ENCODE measurements around the gene SSU72. TPM values are rescaled to one million over a fixed set of nuclear protein-coding genes. Genes with fewer than 3 reads are reported as not detected.

Gene SSU72
- total RNA-seq, 1 experiment from 2014 or later, result 104 TPM

DNA sequence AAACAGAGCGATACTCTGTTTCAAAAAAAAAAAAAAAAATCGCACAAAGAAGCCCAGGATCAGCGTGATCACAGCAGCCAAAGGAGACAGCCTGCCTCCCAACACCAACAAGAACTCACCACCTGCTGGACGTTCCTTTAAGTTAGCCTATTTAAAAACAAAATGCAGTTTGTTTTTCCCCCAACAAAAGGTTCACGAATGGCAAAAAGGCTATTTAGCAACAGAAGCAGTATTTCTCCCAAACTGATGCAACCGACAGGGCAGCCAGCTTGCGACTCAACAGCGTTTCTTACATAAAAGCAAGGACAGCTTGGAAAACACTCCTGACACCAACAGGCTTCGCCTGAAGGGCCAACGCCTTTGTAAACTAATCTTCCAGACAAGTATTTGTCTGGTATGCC is 6.8 kb downstream of the SSU72 start:
- no peaks in the 10 kb centered on the region for H3K9me3 Mint-ChIP-seq (ENCODE audit: unreplicated experiment)
- H3K27me3 Mint-ChIP-seq (ENCODE audit: insufficient read depth, unreplicated experiment), result no peaks in the 10 kb centered on the region
- H3K27ac Mint-ChIP-seq (ENCODE audit: low read depth, unreplicated experiment), result no peak overlapping the region
- intact Hi-C loops (cut with micrococcal nuclease), result no loop called here
- peaks cover 6% of the 10 kb centered on the region for H3K4me1 Mint-ChIP-seq (ENCODE audit: insufficient read depth, unreplicated experiment)
- DNase-seq (ENCODE audit: unreplicated experiment), result no peak
- no peak overlapping the region for H3K4me3 Mint-ChIP-seq (ENCODE audit: unreplicated experiment)
- TF ChIP-seq CTCF (IDR thresholded peaks at IDR 0.05; ENCODE audit: unreplicated experiment), result no peak
- peaks cover 81% of the 10 kb centered on the region for H3K36me3 Mint-ChIP-seq (ENCODE audit: insufficient read depth, unreplicated experiment)
- POLR2A ChIA-PET, result no interaction called here
- BruUV-seq (replicated peaks), result no TSS peak
- CTCF ChIA-PET, result interaction anchor here (0.8 kb wide), 1 partner anchor 168 kb away, joined by 3 read pairs; no protein-coding TSS in a partner anchor

- Mint-ChIP-seq H3K9me3 (ENCODE audit: unreplicated experiment) (no peaks in the 10 kb centered on the region), H3K4me1 (ENCODE audit: insufficient read depth, unreplicated experiment) (peaks cover 6% of the 10 kb centered on the region), H3K4me3 (ENCODE audit: unreplicated experiment) (no peak overlapping the region), H3K36me3 (ENCODE audit: insufficient read depth, unreplicated experiment) (peaks cover 85% of the 10 kb centered on the region), H3K27ac (ENCODE audit: low read depth, unreplicated experiment) (no peak overlapping the region), H3K27me3 (ENCODE audit: insufficient read depth, unreplicated experiment) (no peaks in the 10 kb centered on the region)
- no TSS peak for BruUV-seq (replicated peaks)
- no peak for TF ChIP-seq CTCF (IDR thresholded peaks at IDR 0.05; ENCODE audit: unreplicated experiment)
- DNase-seq (ENCODE audit: unreplicated experiment), result no peak
- intact Hi-C loops (cut with micrococcal nuclease), result no loop called here
- ChIA-PET POLR2A (no interaction called here), CTCF (no interaction called here)
Observed at GRCh38 chr1:1567152-1567875, 7.3 kb downstream of the SSU72 start.

GRCh38 chr1:1565340-1565739 is 9.3 kb downstream of the SSU72 start:
- Mint-ChIP-seq H3K27ac (ENCODE audit: low read depth, unreplicated experiment) (peak overlapping the region; percentile 42), H3K27me3 (ENCODE audit: insufficient read depth, unreplicated experiment) (no peaks in the 10 kb centered on the region), H3K4me1 (ENCODE audit: insufficient read depth, unreplicated experiment) (peaks cover 6% of the 10 kb centered on the region), H3K36me3 (ENCODE audit: insufficient read depth, unreplicated experiment) (peaks cover 85% of the 10 kb centered on the region), H3K9me3 (ENCODE audit: unreplicated experiment) (no peaks in the 10 kb centered on the region), H3K4me3 (ENCODE audit: unreplicated experiment) (no peak overlapping the region)
- POLR2A ChIA-PET, result interaction anchor here (1.0 kb wide), 1 partner anchor 9 kb away, joined by 3 read pairs; no protein-coding TSS in a partner anchor
- DNase-seq (ENCODE audit: unreplicated experiment), result no peak
- TF ChIP-seq CTCF (IDR thresholded peaks at IDR 0.05; ENCODE audit: unreplicated experiment), result no peak
- intact Hi-C loops (cut with micrococcal nuclease), result no loop called here
- CTCF ChIA-PET, result interaction anchor here (0.6 kb wide), 1 partner anchor 193 kb away, joined by 3 read pairs; no protein-coding TSS in a partner anchor
- no TSS peak for BruUV-seq (replicated peaks)

- Mint-ChIP-seq H3K4me1 (ENCODE audit: insufficient read depth, unreplicated experiment) (no peaks in the 10 kb centered on the region), H3K9me3 (ENCODE audit: unreplicated experiment) (no peaks in the 10 kb centered on the region), H3K27ac (ENCODE audit: low read depth, unreplicated experiment) (peak overlapping the region; percentile 42), H3K4me3 (ENCODE audit: unreplicated experiment) (no peak overlapping the region), H3K27me3 (ENCODE audit: insufficient read depth, unreplicated experiment) (no peaks in the 10 kb centered on the region), H3K36me3 (ENCODE audit: insufficient read depth, unreplicated experiment) (peaks cover 82% of the 10 kb centered on the region)
- CTCF ChIA-PET, result no interaction called here
- TF ChIP-seq CTCF (IDR thresholded peaks at IDR 0.05; ENCODE audit: unreplicated experiment), result no peak
- DNase-seq (ENCODE audit: unreplicated experiment), result no peak
- intact Hi-C loops (cut with micrococcal nuclease), result no loop called here
- POLR2A ChIA-PET, result interaction anchor here (1.2 kb wide), 1 partner anchor 9 kb away, joined by 3 read pairs; no protein-coding TSS in a partner anchor
- BruUV-seq (replicated peaks), result no TSS peak
Observed at GRCh38 chr1:1564268-1564667, 10.4 kb downstream of the SSU72 start.
